ENCODE measurements around the gene SLC41A3.
"Not testable (repeated sequence)": the region's sequence is repeated elsewhere in the genome, so short reads cannot be mapped to it uniquely, and the experiment has no call there.

Gene SLC41A3

GRCh38 chr3:126038791-126039190 is 45.1 kb downstream of the SLC41A3 start:
- H3K27ac Mint-ChIP-seq, H3K4me1 Mint-ChIP-seq, H3K27me3 Mint-ChIP-seq, H3K4me3 Mint-ChIP-seq, H3K9me3 Mint-ChIP-seq: not testable (repeated sequence)
- peaks cover 49% of the 10 kb centered on the region for H3K36me3 Mint-ChIP-seq

GRCh38 chr3:126036056-126036549 is 47.8 kb downstream of the SLC41A3 start:
- Mint-ChIP-seq H3K9me3 (no peaks in the 10 kb centered on the region), H3K4me3 (no peak overlapping the region), H3K27me3 (no peaks in the 10 kb centered on the region), H3K4me1 (no peaks in the 10 kb centered on the region), H3K36me3 (peaks cover 46% of the 10 kb centered on the region), H3K27ac (no peak overlapping the region)

- Mint-ChIP-seq H3K27me3 (no peaks in the 10 kb centered on the region), H3K4me1 (no peaks in the 10 kb centered on the region), H3K4me3 (no peak overlapping the region), H3K36me3 (peaks cover 47% of the 10 kb centered on the region), H3K27ac (no peak overlapping the region), H3K9me3 (no peaks in the 10 kb centered on the region)
Measured at GRCh38 chr3:126035362-126036050, 48.4 kb downstream of the SLC41A3 start.

GRCh38 chr3:126034481-126035361 is 49.2 kb downstream of the SLC41A3 start:
- Mint-ChIP-seq H3K9me3 (no peaks in the 10 kb centered on the region), H3K4me1 (no peaks in the 10 kb centered on the region), H3K4me3 (no peak overlapping the region), H3K27ac (no peak overlapping the region), H3K36me3 (peaks cover 48% of the 10 kb centered on the region), H3K27me3 (no peaks in the 10 kb centered on the region)

- Mint-ChIP-seq H3K4me3 (no peak overlapping the region), H3K4me1 (no peaks in the 10 kb centered on the region), H3K27me3 (no peaks in the 10 kb centered on the region), H3K9me3 (no peaks in the 10 kb centered on the region), H3K36me3 (peaks cover 52% of the 10 kb centered on the region), H3K27ac (no peak overlapping the region)
Measured at GRCh38 chr3:126033765-126034164, 50.2 kb downstream of the SLC41A3 start.

- Mint-ChIP-seq H3K4me1 (no peaks in the 10 kb centered on the region), H3K36me3 (peaks cover 51% of the 10 kb centered on the region), H3K27me3 (no peaks in the 10 kb centered on the region), H3K9me3 (no peaks in the 10 kb centered on the region), H3K27ac (no peak overlapping the region), H3K4me3 (no peak overlapping the region)
Measured at GRCh38 chr3:126033051-126033745, 50.7 kb downstream of the SLC41A3 start.

GRCh38 chr3:126031981-126032471 is 51.9 kb downstream of the SLC41A3 start:
- H3K4me3 Mint-ChIP-seq, result no peak overlapping the region
- H3K27ac Mint-ChIP-seq, result no peak overlapping the region
- H3K4me1 Mint-ChIP-seq, result no peaks in the 10 kb centered on the region
- no peaks in the 10 kb centered on the region for H3K27me3 Mint-ChIP-seq
- H3K9me3 Mint-ChIP-seq, result peaks cover 8% of the 10 kb centered on the region
- peaks cover 54% of the 10 kb centered on the region for H3K36me3 Mint-ChIP-seq

GRCh38 chr3:126030455-126030854 is 53.5 kb downstream of the SLC41A3 start:
- Mint-ChIP-seq H3K4me3 (no peak overlapping the region), H3K9me3 (peaks cover 8% of the 10 kb centered on the region), H3K27me3 (no peaks in the 10 kb centered on the region), H3K4me1 (peaks cover 6% of the 10 kb centered on the region), H3K36me3 (peaks cover 57% of the 10 kb centered on the region), H3K27ac (no peak overlapping the region)

- no peak overlapping the region for H3K4me3 Mint-ChIP-seq
- no peak overlapping the region for H3K27ac Mint-ChIP-seq
- H3K36me3 Mint-ChIP-seq, result peaks cover 51% of the 10 kb centered on the region
- no peaks in the 10 kb centered on the region for H3K27me3 Mint-ChIP-seq
- H3K9me3 Mint-ChIP-seq, result peaks cover 8% of the 10 kb centered on the region
- H3K4me1 Mint-ChIP-seq, result peaks cover 6% of the 10 kb centered on the region
Measured at GRCh38 chr3:126029241-126029640, 54.7 kb downstream of the SLC41A3 start.

- Mint-ChIP-seq H3K27ac (no peak overlapping the region), H3K9me3 (peaks cover 8% of the 10 kb centered on the region), H3K36me3 (peaks cover 44% of the 10 kb centered on the region), H3K4me3 (no peak overlapping the region), H3K27me3 (no peaks in the 10 kb centered on the region), H3K4me1 (peaks cover 6% of the 10 kb centered on the region)
Measured at GRCh38 chr3:126028096-126028495, 55.8 kb downstream of the SLC41A3 start.

GRCh38 chr3:126026761-126027160 is 57.2 kb downstream of the SLC41A3 start:
- Mint-ChIP-seq H3K9me3 (peaks cover 8% of the 10 kb centered on the region), H3K27me3 (no peaks in the 10 kb centered on the region), H3K4me3 (no peak overlapping the region), H3K36me3 (peaks cover 36% of the 10 kb centered on the region), H3K4me1 (peaks cover 6% of the 10 kb centered on the region), H3K27ac (no peak overlapping the region)

- no peak overlapping the region for H3K27ac Mint-ChIP-seq
- peaks cover 6% of the 10 kb centered on the region for H3K4me1 Mint-ChIP-seq
- no peak overlapping the region for H3K4me3 Mint-ChIP-seq
- no peaks in the 10 kb centered on the region for H3K27me3 Mint-ChIP-seq
- peaks cover 8% of the 10 kb centered on the region for H3K9me3 Mint-ChIP-seq
- H3K36me3 Mint-ChIP-seq, result peaks cover 35% of the 10 kb centered on the region
Measured at GRCh38 chr3:126026277-126026751, 57.6 kb downstream of the SLC41A3 start.

- no peaks in the 10 kb centered on the region for H3K27me3 Mint-ChIP-seq
- peaks cover 6% of the 10 kb centered on the region for H3K4me1 Mint-ChIP-seq
- H3K9me3 Mint-ChIP-seq, result peaks cover 8% of the 10 kb centered on the region
- peaks cover 35% of the 10 kb centered on the region for H3K36me3 Mint-ChIP-seq
- no peak overlapping the region for H3K4me3 Mint-ChIP-seq
- H3K27ac Mint-ChIP-seq, result peak overlapping the region; percentile 41
Measured at GRCh38 chr3:126025862-126026261, 58.1 kb downstream of the SLC41A3 start.

- H3K27ac Mint-ChIP-seq, result no peak overlapping the region
- H3K27me3 Mint-ChIP-seq, result no peaks in the 10 kb centered on the region
- peaks cover 36% of the 10 kb centered on the region for H3K36me3 Mint-ChIP-seq
- no peak overlapping the region for H3K4me3 Mint-ChIP-seq
- peaks cover 8% of the 10 kb centered on the region for H3K9me3 Mint-ChIP-seq
- H3K4me1 Mint-ChIP-seq, result peaks cover 6% of the 10 kb centered on the region
Measured at GRCh38 chr3:126025116-126025729, 58.7 kb downstream of the SLC41A3 start.

Measured in activated naive CD4-positive, alpha-beta T cell treated with anti-CD3 and anti-CD28 coated beads, Interleukin-2, amount 50 U/mL, for 24 hours (primary cell).